Bronchial epithelial cell (primary cell): ENCODE data around the gene VAV3. TPM values are rescaled to one million over a fixed set of nuclear protein-coding genes. Genes with fewer than 3 reads are reported as not detected.
A peak's percentile ranks its signal among the peaks of the same experiment; 100 is the strongest.

ENCODE experiments used
- DNase-seq: peaks from one replicate; pipeline ENCODE4 v3.0.0-alpha.2; 2010; ENCODE audit warnings: low read depth
- FAIRE-seq: peaks from 2 replicates; lab custom pipeline; 2011; peaks lifted over from hg19 to GRCh38; lab: Jason Lieb, UNC
- H3K27me3 ChIP-seq: 2 replicates; pipeline ENCODE4 v1.5.1; 2011; ENCODE audit warnings: low read length; ENCODE audit not compliant: control insufficient read depth, insufficient read depth
- H3K36me3 ChIP-seq: 2 replicates; pipeline ENCODE4 v1.5.1; 2011; ENCODE audit warnings: low read length; ENCODE audit not compliant: control insufficient read depth, insufficient read depth
- H3K4me3 ChIP-seq: 2 replicates; pipeline ENCODE4 v1.5.1; 2011; ENCODE audit warnings: mild to moderate bottlenecking, low read depth, low read length, control low read depth
- CTCF ChIP-seq: IDR thresholded peaks from 2 replicates; pipeline ENCODE4 v1.5.1; 2011; ENCODE audit warnings: mild to moderate bottlenecking, moderate library complexity, low read length, control low read depth, inconsistent platforms; ENCODE audit not compliant: insufficient read depth, severe bottlenecking
- total RNA-seq: library from RNA; depleted of rRNA; stranded (reverse); fragments of >200 nt; gene quantifications from 2 replicates; pipeline ENCODE4 v1.2.1, GENCODE V29; 2014

Gene VAV3
- total RNA-seq, 1 donor from 2014 or later: 10.5 TPM

- H3K4me3 ChIP-seq: no peak overlapping the region
- no peak for FAIRE-seq
- no peaks in the 10 kb centered on the region for H3K36me3 ChIP-seq
- no peak for TF ChIP-seq CTCF
- no peak for DNase-seq
- no peaks in the 10 kb centered on the region for H3K27me3 ChIP-seq
Measured at GRCh38 chr1:107552781-107553180, 412.2 kb downstream of the VAV3 start.

- FAIRE-seq (no peak), DNase-seq (no peak)
- H3K36me3 ChIP-seq: no peaks in the 10 kb centered on the region
- TF ChIP-seq CTCF: no peak
- no peak overlapping the region for H3K4me3 ChIP-seq
- H3K27me3 ChIP-seq: no peaks in the 10 kb centered on the region
Measured at GRCh38 chr1:107551456-107551855, 413.5 kb downstream of the VAV3 start.

- DNase-seq: no peak
- Histone ChIP-seq H3K4me3 (no peak overlapping the region), H3K36me3 (no peaks in the 10 kb centered on the region), H3K27me3 (no peaks in the 10 kb centered on the region)
- TF ChIP-seq CTCF: no peak
- no peak for FAIRE-seq
Measured at GRCh38 chr1:107550358-107550757, 414.6 kb downstream of the VAV3 start.

GRCh38 chr1:107549152-107549810 is 415.7 kb downstream of the VAV3 start:
- Histone ChIP-seq H3K27me3 (no peaks in the 10 kb centered on the region), H3K36me3 (no peaks in the 10 kb centered on the region), H3K4me3 (no peak overlapping the region)
- DNase-seq (peak; percentile 72), FAIRE-seq (no peak)
- TF ChIP-seq CTCF: no peak

GRCh38 chr1:107548276-107548675 is 416.7 kb downstream of the VAV3 start:
- Histone ChIP-seq H3K36me3 (no peaks in the 10 kb centered on the region), H3K4me3 (no peak overlapping the region), H3K27me3 (no peaks in the 10 kb centered on the region)
- FAIRE-seq (no peak), DNase-seq (no peak)
- TF ChIP-seq CTCF: no peak
